ENCODE results near the gene ADAM12.

Gene ADAM12

GRCh38 chr10:126233182-126234148 lies 154.8 kb downstream of the ADAM12 start (continued):
- TF ChIP-seq PBX3 (CRISPR knock-in tag; IDR thresholded peaks at IDR 0.05): no peak
- peak; percentile 76; the same call in 1 of the 2 replicates for TF ChIP-seq ZNF24 (tag by site-specific recombination; IDR thresholded peaks at IDR 0.05)
- TF ChIP-seq, protein P1, sequence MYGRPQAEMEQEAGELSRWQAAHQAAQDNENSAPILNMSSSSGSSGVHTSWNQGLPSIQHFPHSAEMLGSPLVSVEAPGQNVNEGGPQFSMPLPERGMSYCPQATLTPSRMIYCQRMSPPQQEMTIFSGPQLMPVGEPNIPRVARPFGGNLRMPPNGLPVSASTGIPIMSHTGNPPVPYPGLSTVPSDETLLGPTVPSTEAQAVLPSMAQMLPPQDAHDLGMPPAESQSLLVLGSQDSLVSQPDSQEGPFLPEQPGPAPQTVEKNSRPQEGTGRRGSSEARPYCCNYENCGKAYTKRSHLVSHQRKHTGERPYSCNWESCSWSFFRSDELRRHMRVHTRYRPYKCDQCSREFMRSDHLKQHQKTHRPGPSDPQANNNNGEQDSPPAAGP (tag by site-specific recombination; IDR thresholded peaks at IDR 0.05): peak; percentile 65; the same call in 1 of the 2 replicates
- peak; percentile 67; the same call in 1 of the 2 replicates for TF ChIP-seq BCL6B (tag by site-specific recombination; IDR thresholded peaks at IDR 0.05)
- no peak for TF ChIP-seq ZNF514 (tag by site-specific recombination; IDR thresholded peaks at IDR 0.05)
- TF ChIP-seq, protein P2, sequence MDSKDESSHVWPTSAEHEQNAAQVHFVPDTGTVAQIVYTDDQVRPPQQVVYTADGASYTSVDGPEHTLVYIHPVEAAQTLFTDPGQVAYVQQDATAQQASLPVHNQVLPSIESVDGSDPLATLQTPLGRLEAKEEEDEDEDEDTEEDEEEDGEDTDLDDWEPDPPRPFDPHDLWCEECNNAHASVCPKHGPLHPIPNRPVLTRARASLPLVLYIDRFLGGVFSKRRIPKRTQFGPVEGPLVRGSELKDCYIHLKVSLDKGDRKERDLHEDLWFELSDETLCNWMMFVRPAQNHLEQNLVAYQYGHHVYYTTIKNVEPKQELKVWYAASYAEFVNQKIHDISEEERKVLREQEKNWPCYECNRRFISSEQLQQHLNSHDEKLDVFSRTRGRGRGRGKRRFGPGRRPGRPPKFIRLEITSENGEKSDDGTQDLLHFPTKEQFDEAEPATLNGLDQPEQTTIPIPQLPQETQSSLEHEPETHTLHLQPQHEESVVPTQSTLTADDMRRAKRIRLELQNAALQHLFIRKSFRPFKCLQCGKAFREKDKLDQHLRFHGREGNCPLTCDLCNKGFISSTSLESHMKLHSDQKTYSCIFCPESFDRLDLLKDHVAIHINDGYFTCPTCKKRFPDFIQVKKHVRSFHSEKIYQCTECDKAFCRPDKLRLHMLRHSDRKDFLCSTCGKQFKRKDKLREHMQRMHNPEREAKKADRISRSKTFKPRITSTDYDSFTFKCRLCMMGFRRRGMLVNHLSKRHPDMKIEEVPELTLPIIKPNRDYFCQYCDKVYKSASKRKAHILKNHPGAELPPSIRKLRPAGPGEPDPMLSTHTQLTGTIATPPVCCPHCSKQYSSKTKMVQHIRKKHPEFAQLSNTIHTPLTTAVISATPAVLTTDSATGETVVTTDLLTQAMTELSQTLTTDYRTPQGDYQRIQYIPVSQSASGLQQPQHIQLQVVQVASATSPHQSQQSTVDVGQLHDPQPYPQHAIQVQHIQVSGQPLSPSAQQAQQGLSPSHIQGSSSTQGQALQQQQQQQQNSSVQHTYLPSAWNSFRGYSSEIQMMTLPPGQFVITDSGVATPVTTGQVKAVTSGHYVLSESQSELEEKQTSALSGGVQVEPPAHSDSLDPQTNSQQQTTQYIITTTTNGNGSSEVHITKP (tag by site-specific recombination; IDR thresholded peaks at IDR 0.05): no peak
- no peak for TF ChIP-seq GLI4 (tag by site-specific recombination; IDR thresholded peaks at IDR 0.05)
- no peak for TF ChIP-seq ZNF830 (tag by site-specific recombination; IDR thresholded peaks at IDR 0.05; ENCODE audit: low read depth)
- no peak for TF ChIP-seq HOXC10 (CRISPR knock-in tag; IDR thresholded peaks at IDR 0.05)
- no peak for TF ChIP-seq ZNF239 (tag by site-specific recombination; IDR thresholded peaks at IDR 0.05)
- peak; percentile 29; the same call in 1 of the 2 replicates for TF ChIP-seq ZNF654 (tag by site-specific recombination; IDR thresholded peaks at IDR 0.05; ENCODE audit: low read depth)
- TF ChIP-seq ZNF626 (tag by site-specific recombination; IDR thresholded peaks at IDR 0.05): no peak
- TF ChIP-seq BCL11B (tag by site-specific recombination; IDR thresholded peaks at IDR 0.05; ENCODE audit: low read depth): 0 out of 2 replicates have a peak, but pooled peaks have one; percentile 55
- no peak for TF ChIP-seq ZNF416 (tag by site-specific recombination; IDR thresholded peaks at IDR 0.05)
- no peak for TF ChIP-seq PATZ1 (tag by site-specific recombination; IDR thresholded peaks at IDR 0.05)
- peak; percentile 86 for TF ChIP-seq BCL11A (tag by site-specific recombination; IDR thresholded peaks at IDR 0.05; ENCODE audit: low read depth)
- peak; percentile 35 for TF ChIP-seq ZNF510 (tag by site-specific recombination; IDR thresholded peaks at IDR 0.05; ENCODE audit: insufficient replicate concordance)
- TF ChIP-seq ZNF184 (tag by site-specific recombination; IDR thresholded peaks at IDR 0.05): no peak
- TF ChIP-seq ZNF341 (tag by site-specific recombination; IDR thresholded peaks at IDR 0.05; ENCODE audit: low read depth): no peak
- TF ChIP-seq ZNF596 (tag by site-specific recombination; IDR thresholded peaks at IDR 0.05): peak; percentile 76
- no peak for TF ChIP-seq ZNF223 (tag by site-specific recombination; IDR thresholded peaks at IDR 0.05)
- TF ChIP-seq ZNF544 (tag by site-specific recombination; IDR thresholded peaks at IDR 0.05): no peak
- TF ChIP-seq, protein P3, sequence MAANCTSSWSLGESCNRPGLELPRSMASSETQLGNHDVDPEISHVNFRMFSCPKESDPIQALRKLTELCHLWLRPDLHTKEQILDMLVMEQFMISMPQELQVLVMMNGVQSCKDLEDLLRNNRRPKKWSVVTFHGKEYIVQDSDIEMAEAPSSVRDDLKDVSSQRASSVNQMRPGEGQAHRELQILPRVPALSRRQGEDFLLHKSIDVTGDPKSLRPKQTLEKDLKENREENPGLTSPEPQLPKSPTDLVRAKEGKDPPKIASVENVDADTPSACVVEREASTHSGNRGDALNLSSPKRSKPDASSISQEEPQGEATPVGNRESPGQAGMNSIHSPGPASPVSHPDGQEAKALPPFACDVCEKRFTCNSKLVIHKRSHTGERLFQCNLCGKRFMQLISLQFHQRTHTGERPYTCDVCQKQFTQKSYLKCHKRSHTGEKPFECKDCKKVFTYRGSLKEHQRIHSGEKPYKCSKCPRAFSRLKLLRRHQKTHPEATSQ (tag by site-specific recombination; IDR thresholded peaks at IDR 0.05): no peak
- peak; percentile 24; the same call in 1 of the 2 replicates for TF ChIP-seq ZNF488 (tag by site-specific recombination; IDR thresholded peaks at IDR 0.05)
- TF ChIP-seq SP3 (tag by site-specific recombination; IDR thresholded peaks at IDR 0.05): 0 out of 2 replicates have a peak, but pooled peaks have one; percentile 19
- TF ChIP-seq ZNF404 (tag by site-specific recombination; IDR thresholded peaks at IDR 0.05): no peak
